IMR-90 (cell line): ENCODE results near the gene ARSB. TPM values are rescaled to one million over a fixed set of nuclear protein-coding genes. Genes with fewer than 3 reads are reported as not detected.

Source experiments
- ATAC-seq: fragments of 200-7000 bp; cut with Tn5 transposase; 2 replicates; pipeline ENCODE4 v1.9.1; 2020; ENCODE audit warnings: low read depth, mild to moderate bottlenecking, moderate library complexity
- BruUV-seq: library from RNA; stranded (reverse); fragments of 400-500 nt; replicated peaks from 2 replicates; lab custom pipeline; 2021; lab: Mats Ljungman, UMichigan
- CTCF ChIA-PET: fragments of 300-600 bp; formaldehyde crosslinking; extraction: SDS; loops from one replicate; lab custom pipeline; 2021; ENCODE audit warnings: antibody characterized with exemption; lab: Yijun Ruan, JAX
- POLR2A ChIA-PET: fragments of 300-600 bp; sonication (Branson Sonifier 250); formaldehyde crosslinking; loops from one replicate; lab custom pipeline; 2022; ENCODE audit warnings: antibody characterized with exemption; ENCODE audit not compliant: unreplicated experiment; lab: Charles Lee
- DNase-seq: peaks from one replicate; pipeline ENCODE4 v3.0.0; 2013
- H2AFZ ChIP-seq: replicated peaks from 2 replicates; pipeline ENCODE3; 2013; ENCODE audit warnings: low read length, mild to moderate bottlenecking; ENCODE audit not compliant: poor library complexity
- H2AK5ac ChIP-seq: 2 replicates; pipeline ENCODE4 v1.6.1; 2013; ENCODE audit warnings: low read depth, low read length, inconsistent platforms
- H2AK9ac ChIP-seq: replicated peaks from 2 replicates; pipeline ENCODE3; 2013; ENCODE audit warnings: mild to moderate bottlenecking, low read depth, low read length, moderate library complexity; ENCODE audit not compliant: poor library complexity
- H2BK120ac ChIP-seq: 2 replicates; pipeline ENCODE4 v1.6.1; 2013; ENCODE audit warnings: low read depth, low read length, inconsistent platforms
- H2BK15ac ChIP-seq: 3 replicates; pipeline ENCODE4 v1.6.1; 2013; ENCODE audit warnings: low read depth, low read length, inconsistent platforms
- H2BK20ac ChIP-seq: 2 replicates; pipeline ENCODE4 v1.6.1; 2013; ENCODE audit warnings: low read depth, mild to moderate bottlenecking, inconsistent platforms, low read length, moderate library complexity
- H2BK5ac ChIP-seq: 2 replicates; pipeline ENCODE4 v1.6.1; 2013; ENCODE audit warnings: mild to moderate bottlenecking, low read depth, low read length, inconsistent platforms; ENCODE audit not compliant: poor library complexity, severe bottlenecking
- H3K14ac ChIP-seq: replicated peaks from 2 replicates; pipeline ENCODE4 v1.6.1; 2013; ENCODE audit warnings: low read depth, low read length, inconsistent platforms
- H3K18ac ChIP-seq: 2 replicates; pipeline ENCODE4 v1.6.1; 2013; ENCODE audit warnings: low read depth, low read length, control low read depth
- H3K23ac ChIP-seq: 2 replicates; pipeline ENCODE4 v1.6.1; 2013; ENCODE audit warnings: low read depth, low read length, inconsistent platforms
- H3K27ac ChIP-seq: 2 replicates; pipeline ENCODE4 v1.5.1; 2013; ENCODE audit warnings: mild to moderate bottlenecking, control low read depth, low read length; ENCODE audit not compliant: insufficient read depth
- H3K27me3 ChIP-seq: 2 replicates; pipeline ENCODE4 v1.6.1; 2013; ENCODE audit warnings: low read length; ENCODE audit not compliant: control insufficient read depth, insufficient read depth
- H3K36me3 ChIP-seq: 2 replicates; pipeline ENCODE4 v1.6.1; 2013; ENCODE audit warnings: low read length, mixed read lengths; ENCODE audit not compliant: control insufficient read depth, insufficient read depth
- H3K4ac ChIP-seq: 2 replicates; pipeline ENCODE4 v1.6.1; 2013; ENCODE audit warnings: low read depth, low read length, inconsistent platforms
- H3K4me1 ChIP-seq: 2 replicates; pipeline ENCODE4 v1.6.1; 2013; ENCODE audit warnings: low read length, mixed read lengths; ENCODE audit not compliant: control insufficient read depth, insufficient read depth
- H3K4me2 ChIP-seq: 2 replicates; pipeline ENCODE4 v1.6.1; 2013; ENCODE audit warnings: low read depth, mild to moderate bottlenecking, control low read depth, low read length, moderate library complexity
- H3K4me3 ChIP-seq: 2 replicates; pipeline ENCODE4 v1.5.1; 2013; ENCODE audit warnings: low read depth, mild to moderate bottlenecking, control low read depth, low read length, moderate library complexity; ENCODE audit not compliant: insufficient read depth
- H3K56ac ChIP-seq: 2 replicates; pipeline ENCODE4 v1.6.1; 2013; ENCODE audit warnings: low read length, inconsistent platforms; ENCODE audit not compliant: insufficient read depth; ENCODE audit errors: extremely low read depth
- H3K79me1 ChIP-seq, 2 experiments: 2 replicates each; pipeline ENCODE4 v1.6.1; 2013; ENCODE audit warnings: low read length in 2 of 2, inconsistent platforms in 1 of 2, low read depth in 1 of 2
- H3K9ac ChIP-seq: 2 replicates; pipeline ENCODE4 v1.6.1; 2013; ENCODE audit warnings: low read depth, low read length, control low read depth
- H3K9me1 ChIP-seq: 2 replicates; pipeline ENCODE4 v1.6.1; 2013; ENCODE audit warnings: low read length, inconsistent platforms; ENCODE audit not compliant: insufficient read depth
- H3K9me3 ChIP-seq: 2 replicates; pipeline ENCODE4 v1.6.1; 2013; ENCODE audit warnings: low read length; ENCODE audit not compliant: control insufficient read depth, insufficient read depth
- H4K20me1 ChIP-seq: 2 replicates; pipeline ENCODE4 v1.6.1; 2013; ENCODE audit warnings: low read length, inconsistent platforms; ENCODE audit not compliant: insufficient read depth
- H4K5ac ChIP-seq: 2 replicates; pipeline ENCODE4 v1.6.1; 2013; ENCODE audit warnings: mild to moderate bottlenecking, low read depth, low read length, control low read depth
- H4K8ac ChIP-seq, 2 experiments: 2 replicates each; pipeline ENCODE4 v1.6.1; 2013; ENCODE audit warnings: low read depth in 2 of 2, low read length in 2 of 2, control low read depth in 1 of 2, inconsistent platforms in 1 of 2
- H4K91ac ChIP-seq: 2 replicates; pipeline ENCODE4 v1.6.1; 2013; ENCODE audit warnings: low read depth, low read length, inconsistent platforms; ENCODE audit not compliant: insufficient read depth
- BHLHE40 ChIP-seq: fragments of 150-350 bp; IDR thresholded peaks from 2 replicates; pipeline ENCODE4 v1.6.1; 2016; ENCODE audit warnings: mild to moderate bottlenecking, low read depth, low read length
- CEBPB ChIP-seq: IDR thresholded peaks from 2 replicates; pipeline ENCODE4 v1.6.1; 2012; ENCODE audit warnings: low read depth, low read length, improper control_type of control experiment
- CHD1 ChIP-seq: IDR thresholded peaks from 2 replicates; pipeline ENCODE4 v1.6.1; 2012; ENCODE audit warnings: low read depth, low read length, improper control_type of control experiment
- MAFK ChIP-seq: IDR thresholded peaks from 2 replicates; pipeline ENCODE4 v1.6.1; 2012; ENCODE audit warnings: low read depth, low read length, improper control_type of control experiment
- MAZ ChIP-seq: IDR thresholded peaks from 2 replicates; pipeline ENCODE4 v1.6.1; 2012; ENCODE audit warnings: low read depth, mild to moderate bottlenecking, low read length, improper control_type of control experiment, moderate library complexity, borderline replicate concordance
- MXI1 ChIP-seq: IDR thresholded peaks from 2 replicates; pipeline ENCODE4 v1.6.1; 2012; ENCODE audit warnings: low read depth, mild to moderate bottlenecking, low read length, moderate library complexity, borderline replicate concordance
- POLR2A ChIP-seq: IDR thresholded peaks from 2 replicates; pipeline ENCODE4 v1.6.1; 2012; ENCODE audit warnings: mild to moderate bottlenecking, low read depth, low read length
- RAD21 ChIP-seq: IDR thresholded peaks from 2 replicates; pipeline ENCODE4 v1.6.1; 2012; ENCODE audit warnings: low read length, improper control_type of control experiment
- RCOR1 ChIP-seq: IDR thresholded peaks from 2 replicates; pipeline ENCODE4 v1.6.1; 2012; ENCODE audit warnings: mild to moderate bottlenecking, low read length, improper control_type of control experiment; ENCODE audit not compliant: insufficient replicate concordance
- RFX5 ChIP-seq: IDR thresholded peaks from 2 replicates; pipeline ENCODE4 v1.8.0; 2012; ENCODE audit warnings: low read depth, mild to moderate bottlenecking, low read length, moderate library complexity
- SMC3 ChIP-seq: fragments of 150-350 bp; IDR thresholded peaks from 2 replicates; pipeline ENCODE4 v1.6.1; 2016; ENCODE audit warnings: low read depth, mild to moderate bottlenecking, antibody characterized with exemption, low read length, moderate library complexity
- WGBS, 2 experiments: methylation state at CpG; one replicate each; pipeline versions ENCODE4 v1.1.5 to v1.1.7; 2013; ENCODE audit warnings: missing lambda C conversion rate in 2 of 2; ENCODE audit not compliant: insufficient read length in 1 of 2; ENCODE audit errors: extremely low coverage in 2 of 2; 5-methylcytosine and 5-hydroxymethylcytosine counted together
- dilution Hi-C: fragments of 300-500 bp; cut with HindIII; formaldehyde crosslinking; loops from one replicate; pipeline ENCODE4 v1.14.3; 2018; ENCODE audit warnings: low sequenced_read_pairs; ENCODE audit not compliant: unreplicated experiment
- in situ Hi-C: fragments of 300-500 bp; cut with MboI; formaldehyde crosslinking; loops from 3 replicates; pipeline ENCODE4 v1.14.3; 2019; ENCODE audit warnings: low sequenced_read_pairs, inconsistent platforms, mixed read lengths
- intact Hi-C: fragments of 100-400 bp; cut with micrococcal nuclease; formaldehyde crosslinking; loops from 2 replicates; pipeline ENCODE4 v1.10.0; 2022
- polyA plus RNA-seq, 3 experiments: library from polyadenylated mRNA; depleted of rRNA; stranded (reverse); fragments of >200 nt; gene quantifications; 2 replicates each; pipeline ENCODE4 v1.2.3, GENCODE V29; 2012; ENCODE audit warnings: low replicate concordance in 1 of 3
- total RNA-seq: library from RNA; depleted of rRNA; stranded (reverse); fragments of >200 nt; gene quantifications from 2 replicates; pipeline ENCODE4 v1.2.3, GENCODE V29; 2012
- TF ChIP-seq, protein P1 (sequence below): fragments of 150-350 bp; IDR thresholded peaks from 2 replicates; pipeline ENCODE4 v1.6.1; 2016; ENCODE audit warnings: low read depth, mild to moderate bottlenecking, low read length, moderate library complexity, borderline replicate concordance
- TF ChIP-seq, protein P2 (sequence below): conservative IDR thresholded peaks from 2 replicates; pipeline ENCODE4 v1.5.1; 2012; ENCODE audit warnings: mild to moderate bottlenecking, low read depth, low read length, improper control_type of control experiment
- TF ChIP-seq, protein P3 (sequence below): fragments of 150-350 bp; IDR thresholded peaks from 2 replicates; pipeline ENCODE4 v1.6.1; 2017; ENCODE audit warnings: mild to moderate bottlenecking, antibody characterized with exemption, low read length, low read depth

Gene ARSB
- total and polyA plus RNA-seq, 2 of the 4 experiments (the other 2 are of a cell fraction) = 16.0 to 16.3 TPM

DNA sequence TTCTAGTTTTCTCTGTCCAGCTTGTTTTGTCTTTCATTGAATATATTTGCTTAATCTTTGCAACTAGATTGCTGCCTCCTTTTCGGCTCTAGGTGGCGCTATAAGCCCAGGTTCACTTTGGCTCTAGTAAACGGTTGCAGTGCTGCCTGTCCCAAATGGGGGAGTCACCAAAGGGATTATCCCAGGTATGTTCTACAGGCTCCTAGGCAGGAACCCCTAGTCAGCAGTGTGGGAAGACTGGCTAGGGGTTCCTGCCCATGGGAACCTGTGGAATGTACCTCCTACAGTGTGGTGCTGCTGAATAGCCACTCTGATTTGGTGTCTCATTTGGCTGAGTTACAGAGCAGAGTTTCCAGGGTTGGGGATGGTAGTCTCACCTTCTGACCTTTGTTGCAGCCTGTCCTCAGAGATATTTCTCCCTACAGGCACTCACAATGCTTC, 85.2 kb downstream of the ARSB start:
- TF ChIP-seq MAZ (no peak), RAD21 (peak; percentile 93), CEBPB (no peak), POLR2A (peak; percentile 39; the same call in 1 of the 2 replicates), BHLHE40 (no peak), SMC3 (peak; percentile 91), CHD1 (no peak; the same call in 1 of the 2 replicates), MXI1 (no peak), RFX5 (no peak), RCOR1 (no peak), MAFK (no peak)
- TF ChIP-seq, protein P1, sequence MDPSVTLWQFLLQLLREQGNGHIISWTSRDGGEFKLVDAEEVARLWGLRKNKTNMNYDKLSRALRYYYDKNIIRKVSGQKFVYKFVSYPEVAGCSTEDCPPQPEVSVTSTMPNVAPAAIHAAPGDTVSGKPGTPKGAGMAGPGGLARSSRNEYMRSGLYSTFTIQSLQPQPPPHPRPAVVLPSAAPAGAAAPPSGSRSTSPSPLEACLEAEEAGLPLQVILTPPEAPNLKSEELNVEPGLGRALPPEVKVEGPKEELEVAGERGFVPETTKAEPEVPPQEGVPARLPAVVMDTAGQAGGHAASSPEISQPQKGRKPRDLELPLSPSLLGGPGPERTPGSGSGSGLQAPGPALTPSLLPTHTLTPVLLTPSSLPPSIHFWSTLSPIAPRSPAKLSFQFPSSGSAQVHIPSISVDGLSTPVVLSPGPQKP = no peak
- TF ChIP-seq, protein P2, sequence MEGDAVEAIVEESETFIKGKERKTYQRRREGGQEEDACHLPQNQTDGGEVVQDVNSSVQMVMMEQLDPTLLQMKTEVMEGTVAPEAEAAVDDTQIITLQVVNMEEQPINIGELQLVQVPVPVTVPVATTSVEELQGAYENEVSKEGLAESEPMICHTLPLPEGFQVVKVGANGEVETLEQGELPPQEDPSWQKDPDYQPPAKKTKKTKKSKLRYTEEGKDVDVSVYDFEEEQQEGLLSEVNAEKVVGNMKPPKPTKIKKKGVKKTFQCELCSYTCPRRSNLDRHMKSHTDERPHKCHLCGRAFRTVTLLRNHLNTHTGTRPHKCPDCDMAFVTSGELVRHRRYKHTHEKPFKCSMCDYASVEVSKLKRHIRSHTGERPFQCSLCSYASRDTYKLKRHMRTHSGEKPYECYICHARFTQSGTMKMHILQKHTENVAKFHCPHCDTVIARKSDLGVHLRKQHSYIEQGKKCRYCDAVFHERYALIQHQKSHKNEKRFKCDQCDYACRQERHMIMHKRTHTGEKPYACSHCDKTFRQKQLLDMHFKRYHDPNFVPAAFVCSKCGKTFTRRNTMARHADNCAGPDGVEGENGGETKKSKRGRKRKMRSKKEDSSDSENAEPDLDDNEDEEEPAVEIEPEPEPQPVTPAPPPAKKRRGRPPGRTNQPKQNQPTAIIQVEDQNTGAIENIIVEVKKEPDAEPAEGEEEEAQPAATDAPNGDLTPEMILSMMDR = peak; percentile 85
- TF ChIP-seq, protein P3, sequence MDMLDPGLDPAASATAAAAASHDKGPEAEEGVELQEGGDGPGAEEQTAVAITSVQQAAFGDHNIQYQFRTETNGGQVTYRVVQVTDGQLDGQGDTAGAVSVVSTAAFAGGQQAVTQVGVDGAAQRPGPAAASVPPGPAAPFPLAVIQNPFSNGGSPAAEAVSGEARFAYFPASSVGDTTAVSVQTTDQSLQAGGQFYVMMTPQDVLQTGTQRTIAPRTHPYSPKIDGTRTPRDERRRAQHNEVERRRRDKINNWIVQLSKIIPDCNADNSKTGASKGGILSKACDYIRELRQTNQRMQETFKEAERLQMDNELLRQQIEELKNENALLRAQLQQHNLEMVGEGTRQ = no peak
- ChIA-PET POLR2A (no interaction called here), CTCF (interaction anchor here (0.6 to 1.6 kb wide), 16 partner anchors 8 to 1021 kb away, joined by 3 to 15 read pairs (median 4); no protein-coding TSS in a partner anchor)
- H3K56ac ChIP-seq = no peak overlapping the region
- peaks cover 4% of the 10 kb centered on the region for H3K9me1 ChIP-seq
- H2AK5ac ChIP-seq = peak overlapping the region; percentile 47; the same call in 1 of the 2 replicates
- no peak overlapping the region for H4K91ac ChIP-seq
- peak overlapping the region; percentile 64; the same call in 1 of the 3 replicates for H2BK15ac ChIP-seq
- H3K79me1 ChIP-seq = peaks cover 0 to 14% of the 10 kb centered on the region in 2 experiments; a peak in 2 of 4 replicates
- no peak overlapping the region; the same call in 1 of the 2 replicates for H3K14ac ChIP-seq
- BruUV-seq = no TSS peak
- H4K20me1 ChIP-seq = no peaks in the 10 kb centered on the region
- H2AK9ac ChIP-seq = peak overlapping the region; percentile 58
- peak overlapping the region; percentile 38; the same call in 1 of the 2 replicates for H2BK120ac ChIP-seq
- no peak overlapping the region for H3K4me3 ChIP-seq
- ATAC-seq (peak; percentile 19; the same call in 1 of the 2 replicates), DNase-seq (peak; percentile 67)
- H3K36me3 ChIP-seq = no peaks in the 10 kb centered on the region
- peak overlapping the region; percentile 59 for H2AFZ ChIP-seq
- H2BK5ac ChIP-seq = no peak overlapping the region
- no peaks in the 10 kb centered on the region; the same call in 1 of the 2 replicates for H3K9me3 ChIP-seq
- 0 out of 2 replicates have a peak overlapping the region, but pooled peaks have one; percentile 39 for H3K4ac ChIP-seq
- peak overlapping the region; percentile 22 for H3K18ac ChIP-seq
- H4K8ac ChIP-seq = peak overlapping the region in 1 of 2 experiments; percentile 19; a peak in 2 of 4 replicates
- no CpG with 5 or more reads among the region's 3 CpGs for WGBS, 2 experiments
- H3K4me1 ChIP-seq = peaks cover 9% of the 10 kb centered on the region
- no peak overlapping the region for H3K9ac ChIP-seq
- H2BK20ac ChIP-seq = peak overlapping the region; percentile 33; the same call in 1 of the 2 replicates
- H3K27ac ChIP-seq = no peak overlapping the region
- H3K23ac ChIP-seq = no peak overlapping the region
- in situ Hi-C loops (loop anchor here (10.0 kb wide), 3 partner anchors 65 to 365 kb away; no protein-coding TSS in a partner anchor), intact Hi-C loops (loop anchor here (1.0 to 10.0 kb wide), 6 partner anchors 52 to 365 kb away; partner anchors contain the start of gene LHFPL2), dilution Hi-C loops (no loop called here)
- H3K4me2 ChIP-seq = no peak overlapping the region
- H3K27me3 ChIP-seq = no peaks in the 10 kb centered on the region
- H4K5ac ChIP-seq = peak overlapping the region; percentile 58
